ENCODE data around the gene CMKLR1. TPM values are rescaled to one million over a fixed set of nuclear protein-coding genes. Genes with fewer than 3 reads are reported as not detected.

The CMKLR1 gene
- total and polyA plus RNA-seq, 2 donors (not counting 1 experiment from before 2014, with no cell fraction given): 0.06 to 0.54 TPM

GRCh38 chr12:108381787-108382436 is 42.8 kb upstream of the CMKLR1 start:
- peaks cover 4% of the 10 kb centered on the region for H3K9me3 Mint-ChIP-seq (ENCODE audit: insufficient read depth)
- peaks cover 0 to 9% (median 0%) of the 10 kb centered on the region in 4 experiments for H3K27me3 ChIP-seq (replicated peaks in 1 of 4; ENCODE audit: control extremely low read depth in 1 of 4, control insufficient read depth in 3 of 4, insufficient read depth in 4 of 4, low read length in 3 of 4)
- no peaks in the 10 kb centered on the region for H3K4me1 Mint-ChIP-seq
- no peaks in the 10 kb centered on the region for H3K9me3 ChIP-seq (ENCODE audit: control extremely low read depth in 1 of 3, control insufficient read depth in 2 of 3, insufficient read depth in 1 of 3, low read length in 2 of 3)
- no peak overlapping the region for H3K4me2 ChIP-seq (replicated peaks; ENCODE audit: low read depth, low read length, poor library complexity, severe bottlenecking)
- H2AFZ ChIP-seq (ENCODE audit: insufficient read depth, low read depth, low read length, poor library complexity, severe bottlenecking): no peak overlapping the region
- no peaks in the 10 kb centered on the region for H4K20me1 ChIP-seq (ENCODE audit: control insufficient read depth, insufficient read depth, low read length, poor library complexity, severe bottlenecking)
- no peak overlapping the region for H3K4me3 ChIP-seq (ENCODE audit: control extremely low read depth in 1 of 5, extremely low read depth in 1 of 5, insufficient read depth in 1 of 5, low read depth in 2 of 5, low read length in 4 of 5)
- H3K27ac Mint-ChIP-seq: no peak overlapping the region
- no peaks in the 10 kb centered on the region for H3K79me2 ChIP-seq (ENCODE audit: control insufficient read depth, insufficient read depth, low read length)
- no peak overlapping the region for H3K9ac ChIP-seq (ENCODE audit: low read length)
- intact Hi-C loops (cut with micrococcal nuclease): no loop called here
- ChIA-PET POLR2A (no interaction called here), CTCF (no interaction called here)
- no peak overlapping the region for H3K4me3 Mint-ChIP-seq
- no peaks in the 10 kb centered on the region for H3K4me1 ChIP-seq (ENCODE audit: control insufficient read depth in 2 of 2, insufficient read depth in 2 of 2, low read length in 2 of 2)
- no peaks in the 10 kb centered on the region for H3K36me3 ChIP-seq (replicated peaks in 1 of 2; ENCODE audit: control extremely low read depth in 1 of 2, control insufficient read depth in 1 of 2, extremely low read depth in 1 of 2, insufficient read depth in 2 of 2, low read length in 1 of 2)
- ATAC-seq (ENCODE audit: low read depth): no peak
- DNase-seq: no peak
- 82% methylated on average over 4 of the region's 8 CpGs for WGBS (ENCODE audit: insufficient coverage)
- H3K27ac ChIP-seq (ENCODE audit: low read length in 2 of 2): no peak overlapping the region
- peaks cover 26% of the 10 kb centered on the region for H3K27me3 Mint-ChIP-seq
- no peak for TF ChIP-seq CTCF (IDR thresholded peaks at IDR 0.05)
- TF ChIP-seq EZH2 (IDR thresholded peaks at IDR 0.05; ENCODE audit: borderline replicate concordance, insufficient read depth, low read depth, low read length, poor library complexity, severe bottlenecking): no peak

GRCh38 chr12:108380382-108380781 is 41.3 kb upstream of the CMKLR1 start:
- intact Hi-C loops (cut with micrococcal nuclease): no loop called here

More at GRCh38 chr12:108380382-108380781, 41.3 kb upstream of the CMKLR1 start:
- Histone ChIP-seq H3K4me3 (ENCODE audit: control extremely low read depth in 1 of 5, extremely low read depth in 1 of 5, insufficient read depth in 1 of 5, low read depth in 2 of 5, low read length in 4 of 5) (no peak overlapping the region), H3K4me2 (replicated peaks; ENCODE audit: low read depth, low read length, poor library complexity, severe bottlenecking) (no peak overlapping the region), H3K9me3 (ENCODE audit: control extremely low read depth in 1 of 3, control insufficient read depth in 2 of 3, insufficient read depth in 1 of 3, low read length in 2 of 3) (peaks cover 0 to 5% (median 0%) of the 10 kb centered on the region in 3 donors), H4K20me1 (ENCODE audit: control insufficient read depth, insufficient read depth, low read length, poor library complexity, severe bottlenecking) (no peaks in the 10 kb centered on the region), H3K27ac (ENCODE audit: low read length in 2 of 2) (no peak overlapping the region), H3K27me3 (replicated peaks in 1 of 4; ENCODE audit: control extremely low read depth in 1 of 4, control insufficient read depth in 3 of 4, insufficient read depth in 4 of 4, low read length in 3 of 4) (peaks cover 0 to 3% (median 0%) of the 10 kb centered on the region in 4 experiments), H3K36me3 (replicated peaks in 1 of 2; ENCODE audit: control extremely low read depth in 1 of 2, control insufficient read depth in 1 of 2, extremely low read depth in 1 of 2, insufficient read depth in 2 of 2, low read length in 1 of 2) (no peaks in the 10 kb centered on the region), H2AFZ (ENCODE audit: insufficient read depth, low read depth, low read length, poor library complexity, severe bottlenecking) (no peak overlapping the region), H3K9ac (ENCODE audit: low read length) (no peak overlapping the region), H3K79me2 (ENCODE audit: control insufficient read depth, insufficient read depth, low read length) (no peaks in the 10 kb centered on the region), H3K4me1 (ENCODE audit: control insufficient read depth in 2 of 2, insufficient read depth in 2 of 2, low read length in 2 of 2) (no peaks in the 10 kb centered on the region)
- Mint-ChIP-seq H3K4me1 (no peaks in the 10 kb centered on the region), H3K4me3 (no peak overlapping the region), H3K9me3 (ENCODE audit: insufficient read depth) (peaks cover 9% of the 10 kb centered on the region), H3K27ac (no peak overlapping the region), H3K27me3 (peaks cover 15% of the 10 kb centered on the region)
- TF ChIP-seq EZH2 (IDR thresholded peaks at IDR 0.05; ENCODE audit: borderline replicate concordance, insufficient read depth, low read depth, low read length, poor library complexity, severe bottlenecking) (no peak), CTCF (IDR thresholded peaks at IDR 0.05) (no peak)
- ATAC-seq (ENCODE audit: low read depth): no peak
- no peak for DNase-seq
- CTCF ChIA-PET: no interaction called here
- POLR2A ChIA-PET: no interaction called here

All from B cell (primary cell).